Right cardiac atrium (tissue), 5 donors: Measurements from ENCODE around the gene YWHAQ. TPM values are rescaled to one million over a fixed set of nuclear protein-coding genes. Genes with fewer than 3 reads are reported as not detected.
"Not testable (repeated sequence)": the region's sequence is repeated elsewhere in the genome, so short reads cannot be mapped to it uniquely, and the experiment has no call there.

Experiments
- ATAC-seq, 2 donors: fragments of 200-7000 bp; cut with Tn5 transposase; one replicate each; pipeline versions ENCODE4 v1.8.0 to v1.9.1; 2020; ENCODE audit warnings: moderate library complexity in 2 of 2, mild to moderate bottlenecking in 1 of 2
- DNase-seq, 3 donors: peaks; one replicate each; pipeline ENCODE4 v3.0.0-alpha.2; 2020
- H3K27ac ChIP-seq: one replicate; pipeline ENCODE4 v1.5.1; 2013; ENCODE audit warnings: mild to moderate bottlenecking, low read length, control low read depth, moderate library complexity
- H3K27me3 ChIP-seq: one replicate; pipeline ENCODE4 v1.6.1; 2013; ENCODE audit not compliant: control insufficient read depth, insufficient read depth
- H3K4me1 ChIP-seq: one replicate; pipeline ENCODE4 v1.6.1; 2013; ENCODE audit warnings: low read length; ENCODE audit not compliant: control insufficient read depth, insufficient read depth
- H3K4me3 ChIP-seq: one replicate; pipeline ENCODE4 v1.5.1; 2013; ENCODE audit warnings: low read length, control low read depth
- H3K9me3 ChIP-seq: one replicate; pipeline ENCODE4 v1.6.1; 2013; ENCODE audit warnings: low read length; ENCODE audit not compliant: control insufficient read depth
- WGBS: extraction: QIAGEN DNeasy Blood & Tissue Kit; methylation state at CpG from one replicate; pipeline ENCODE4 v1.1.7; 2013; 5-methylcytosine and 5-hydroxymethylcytosine counted together
- intact Hi-C, 4 donors: fragments of 100-400 bp; cut with DNase I; formaldehyde crosslinking; loops; one replicate each; pipeline versions ENCODE4 v1.11.0 to v1.14.0; 2022 to 2023
- polyA plus RNA-seq: library from polyadenylated mRNA; stranded (reverse); fragments of 200-250 nt; gene quantifications from one replicate; pipeline ENCODE4 v1.2.3, GENCODE V29; 2013
- total RNA-seq, 4 donors: library from RNA; stranded (reverse); fragmentation: NEBNext Ultra II Directional; extraction: Animal tissue kit (Norgen Biotek cat#: 25700); gene quantifications; one replicate each; pipeline ENCODE4 v1.2.1, GENCODE V29; 2021
- donor health status: healthy with polysubstance abuse.
- donor health status: DM: no; HTN: yes; CAD: no.
- donor health status: DM: no; HTN: no; CAD: no.
- donor health status: DM: no; HTN: yes; CAD: no; lungs with severe emphysema.
- donor health status: DM: yes; HTN: yes; CAD: no.

Gene YWHAQ
- total and polyA plus RNA-seq, 5 donors: 128 to 201 (median 158) TPM

DNA sequence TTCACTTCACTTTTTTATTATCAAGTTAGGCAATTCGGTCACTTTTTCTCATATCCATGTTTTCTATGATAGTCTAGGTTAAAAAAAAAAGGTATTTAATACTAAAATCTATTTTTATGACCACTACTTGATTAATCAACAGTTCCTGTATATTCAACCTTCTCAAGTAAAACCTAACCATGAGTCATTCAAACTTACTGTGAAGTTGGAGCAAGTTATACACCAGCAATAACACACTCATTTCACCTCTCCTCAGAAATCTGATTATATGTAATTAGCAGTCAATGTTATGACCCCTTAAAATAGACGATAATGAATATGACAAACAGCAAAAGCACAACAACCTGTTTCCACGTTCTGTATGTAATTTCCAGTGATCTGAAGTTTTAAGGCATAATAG is 40.2 kb downstream of the YWHAQ start:
- Histone ChIP-seq H3K9me3 (no peaks in the 10 kb centered on the region), H3K27me3 (no peaks in the 10 kb centered on the region), H3K4me1 (peaks cover 2% of the 10 kb centered on the region), H3K4me3 (no peak overlapping the region), H3K27ac (no peak overlapping the region)
- intact Hi-C loops: no loop called here
- 84% methylated on average over 3 of the region's 3 CpGs for WGBS
- ATAC-seq (no peak), DNase-seq (no peak)

DNA sequence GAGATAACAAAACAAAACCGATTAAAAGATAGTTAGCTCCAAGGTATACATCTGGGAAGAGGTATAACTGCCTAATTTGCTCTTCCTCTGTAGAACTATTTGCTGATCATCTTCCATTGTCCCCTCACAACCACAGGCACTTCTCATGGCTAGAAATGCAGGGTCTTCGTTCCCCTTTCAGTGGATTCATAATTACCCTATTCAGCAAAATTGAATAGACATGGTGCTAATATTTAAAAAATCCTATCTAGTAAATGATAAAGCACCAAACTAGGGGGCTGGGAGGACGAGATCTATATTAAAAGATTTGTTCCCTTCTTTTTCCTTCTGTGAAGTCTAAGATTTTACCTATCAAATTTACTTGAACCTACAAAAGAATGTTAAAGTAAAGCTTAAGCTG is 44.3 kb downstream of the YWHAQ start:
- H3K4me3 ChIP-seq: no peak overlapping the region
- no peak for ATAC-seq
- intact Hi-C loops: no loop called here
- no peaks in the 10 kb centered on the region for H3K27me3 ChIP-seq
- DNase-seq: no peak
- no peak overlapping the region for H3K27ac ChIP-seq
- H3K4me1 ChIP-seq: no peaks in the 10 kb centered on the region
- 84% methylated on average over 3 of the region's 3 CpGs for WGBS
- H3K9me3 ChIP-seq: no peaks in the 10 kb centered on the region

DNA sequence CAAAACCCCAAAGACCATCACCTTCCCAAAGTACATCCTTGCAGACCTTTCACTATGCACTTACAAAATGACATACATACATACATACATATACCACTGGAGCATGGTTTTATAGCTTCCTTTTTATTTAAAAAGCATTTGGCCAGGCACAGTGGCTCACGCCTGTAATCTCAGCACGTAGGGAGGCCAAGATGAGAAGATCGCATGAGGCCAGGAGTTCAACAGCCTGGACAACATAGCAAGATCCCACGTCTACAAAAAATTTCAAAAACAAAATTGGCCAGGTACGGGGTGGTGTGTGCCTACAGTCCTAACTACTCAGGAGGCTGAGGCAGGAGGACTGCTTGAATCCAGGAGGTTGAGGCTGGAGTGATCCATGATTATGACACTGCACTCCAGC is 45.3 kb downstream of the YWHAQ start:
- H3K9me3 ChIP-seq: no peaks in the 10 kb centered on the region
- DNase-seq (no peak), ATAC-seq (no peak)
- no peak overlapping the region for H3K27ac ChIP-seq
- intact Hi-C loops: no loop called here
- no peak overlapping the region for H3K4me3 ChIP-seq
- no peaks in the 10 kb centered on the region for H3K27me3 ChIP-seq
- WGBS: 98% methylated on average over 5 of the region's 5 CpGs
- H3K4me1 ChIP-seq: no peaks in the 10 kb centered on the region

DNA sequence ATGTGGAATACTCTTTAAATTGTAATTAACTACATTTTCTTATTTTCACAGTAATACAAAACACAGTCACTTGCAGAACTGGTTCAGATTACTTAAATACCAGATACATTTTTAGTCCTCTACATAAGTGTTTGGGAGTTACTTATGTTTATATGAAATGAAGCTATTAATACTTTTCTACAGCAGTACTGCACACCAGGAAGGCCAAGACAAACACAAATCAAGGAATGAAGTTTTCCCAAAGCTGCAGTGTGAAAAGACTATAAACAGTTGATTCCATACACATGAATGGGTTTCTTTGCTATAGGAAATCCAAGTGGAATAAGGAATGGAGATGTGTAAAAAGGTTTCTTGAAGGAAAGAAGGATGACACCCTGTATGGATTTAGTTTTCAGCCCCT is 45.9 kb downstream of the YWHAQ start:
- ATAC-seq, DNase-seq, H3K27ac ChIP-seq, H3K27me3 ChIP-seq, H3K4me1 ChIP-seq, H3K4me3 ChIP-seq, intact Hi-C loops, H3K9me3 ChIP-seq: not testable (repeated sequence)

DNA sequence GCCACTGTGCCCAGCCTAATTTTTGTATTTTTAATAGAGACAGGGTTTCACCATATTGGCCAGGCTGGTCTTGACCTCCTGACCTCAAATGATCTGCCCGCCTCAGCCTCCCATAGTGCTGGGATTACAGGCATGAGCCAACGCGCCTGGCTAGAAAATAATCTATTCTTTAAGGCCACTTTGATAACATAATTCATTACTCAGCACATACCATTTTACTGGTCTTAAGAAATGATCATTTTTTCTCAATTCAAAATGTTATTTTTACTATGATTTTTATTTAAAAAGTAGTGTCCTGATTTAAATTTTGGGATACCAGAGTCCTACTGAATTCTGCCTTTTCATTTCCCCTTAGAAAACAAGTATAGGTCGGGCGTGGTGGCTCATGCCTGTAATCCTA is 48.2 kb downstream of the YWHAQ start:
- H3K4me3 ChIP-seq: no peak overlapping the region
- H3K27ac ChIP-seq: no peak overlapping the region
- H3K27me3 ChIP-seq: no peaks in the 10 kb centered on the region
- no peaks in the 10 kb centered on the region for H3K9me3 ChIP-seq
- DNase-seq (no peak), ATAC-seq (no peak)
- 93% methylated on average over 5 of the region's 5 CpGs for whole genome bisulfite sequencing
- H3K4me1 ChIP-seq: peaks cover 3% of the 10 kb centered on the region
- intact Hi-C loops: no loop called here

DNA sequence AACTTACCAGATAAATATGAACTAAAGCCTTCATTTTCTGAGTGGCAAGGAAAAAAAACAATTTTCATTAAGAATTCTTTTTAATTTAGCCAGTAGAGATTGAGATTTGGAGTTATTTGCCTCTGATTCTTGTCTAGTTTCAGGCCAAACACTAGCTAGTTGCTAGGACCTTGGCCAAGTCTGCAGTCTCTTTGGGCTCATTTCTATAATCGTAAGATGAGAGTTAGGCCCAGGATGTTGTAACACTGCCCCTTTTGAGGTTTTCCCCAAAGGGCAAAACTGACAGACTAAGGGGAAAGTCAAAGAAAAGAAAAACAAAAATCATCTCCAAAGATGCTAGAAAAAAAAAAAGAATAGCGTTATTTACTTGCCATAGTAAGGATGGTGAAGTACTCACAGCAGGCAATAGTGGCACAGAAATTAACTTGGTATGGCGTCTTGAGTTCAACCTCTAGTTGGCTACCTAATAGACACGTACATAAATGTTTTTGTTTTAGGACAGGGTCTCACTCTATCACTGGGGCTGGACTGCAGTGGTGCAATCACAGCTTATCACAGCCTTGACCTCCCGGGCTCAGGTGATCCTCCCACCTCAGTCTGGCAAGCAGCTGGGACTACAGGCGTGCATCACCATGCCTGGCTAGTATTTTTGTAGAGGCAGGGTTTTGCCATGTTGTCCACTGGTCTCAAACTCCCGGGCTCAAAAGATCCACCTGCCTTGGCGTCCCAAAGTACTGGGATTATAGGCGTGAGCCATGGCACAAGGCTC is 52.1 kb downstream of the YWHAQ start:
- WGBS: 77% methylated on average over 9 of the region's 9 CpGs
- ATAC-seq (peak; percentile 17 to 51), DNase-seq (no peak)
- Histone ChIP-seq H3K4me1 (peaks cover 3% of the 10 kb centered on the region), H3K4me3 (no peak overlapping the region), H3K27me3 (no peaks in the 10 kb centered on the region), H3K27ac (peak overlapping the region; percentile 51), H3K9me3 (no peaks in the 10 kb centered on the region)
- intact Hi-C loops: no loop called here

DNA sequence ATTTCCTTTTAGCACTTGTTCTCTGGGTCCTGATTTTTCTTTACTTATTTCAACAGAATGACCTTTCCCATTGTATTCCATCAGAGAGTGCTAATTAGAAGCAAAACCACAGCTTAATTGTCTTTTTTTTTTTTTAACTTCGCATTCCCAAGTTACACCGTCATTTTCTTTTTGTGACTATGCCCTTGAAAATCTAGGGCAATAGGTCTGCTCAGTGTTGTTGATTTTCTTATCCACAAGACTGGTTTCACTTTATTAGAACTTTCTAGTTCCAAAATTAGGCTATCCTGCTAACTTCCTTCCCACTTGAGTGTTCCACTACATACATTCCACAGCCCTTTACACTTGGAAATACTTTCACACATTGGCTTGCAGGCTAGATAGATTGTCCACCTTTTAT is 56.5 kb downstream of the YWHAQ start:
- H3K27ac ChIP-seq: peak overlapping the region; percentile 67
- WGBS: 45% methylated on average over 2 of the region's 2 CpGs
- DNase-seq (no peak), ATAC-seq (peak in 1 of 2 donors; percentile 45)
- H3K9me3 ChIP-seq: no peaks in the 10 kb centered on the region
- no peak overlapping the region for H3K4me3 ChIP-seq
- no peaks in the 10 kb centered on the region for H3K27me3 ChIP-seq
- H3K4me1 ChIP-seq: peaks cover 7% of the 10 kb centered on the region
- intact Hi-C loops: no loop called here

DNA sequence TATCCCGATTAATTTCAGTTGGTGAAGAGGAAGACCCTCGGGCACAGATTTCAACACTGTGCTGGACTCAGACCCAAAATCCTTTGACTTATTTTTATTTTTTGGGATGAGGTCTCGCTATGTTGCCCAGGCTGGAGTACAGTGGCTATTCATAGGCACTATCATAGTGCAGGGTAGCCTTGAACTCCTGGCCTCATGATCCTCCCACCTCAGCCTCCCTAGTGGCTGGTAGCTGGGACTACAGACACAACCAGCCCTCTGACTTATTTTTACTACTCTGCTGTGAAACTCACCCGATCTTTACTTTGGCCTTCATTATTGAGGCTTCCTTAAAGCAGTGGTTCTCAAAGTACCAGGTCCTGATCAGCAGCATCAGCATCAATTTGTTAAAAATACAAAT is 57.0 kb downstream of the YWHAQ start:
- ATAC-seq (peak in 1 of 2 donors; percentile 15), DNase-seq (no peak)
- H3K9me3 ChIP-seq: no peaks in the 10 kb centered on the region
- intact Hi-C loops: no loop called here
- peak overlapping the region; percentile 67 for H3K27ac ChIP-seq
- WGBS: 73% methylated on average over 4 of the region's 4 CpGs
- no peak overlapping the region for H3K4me3 ChIP-seq
- peaks cover 5% of the 10 kb centered on the region for H3K4me1 ChIP-seq
- H3K27me3 ChIP-seq: no peaks in the 10 kb centered on the region

DNA sequence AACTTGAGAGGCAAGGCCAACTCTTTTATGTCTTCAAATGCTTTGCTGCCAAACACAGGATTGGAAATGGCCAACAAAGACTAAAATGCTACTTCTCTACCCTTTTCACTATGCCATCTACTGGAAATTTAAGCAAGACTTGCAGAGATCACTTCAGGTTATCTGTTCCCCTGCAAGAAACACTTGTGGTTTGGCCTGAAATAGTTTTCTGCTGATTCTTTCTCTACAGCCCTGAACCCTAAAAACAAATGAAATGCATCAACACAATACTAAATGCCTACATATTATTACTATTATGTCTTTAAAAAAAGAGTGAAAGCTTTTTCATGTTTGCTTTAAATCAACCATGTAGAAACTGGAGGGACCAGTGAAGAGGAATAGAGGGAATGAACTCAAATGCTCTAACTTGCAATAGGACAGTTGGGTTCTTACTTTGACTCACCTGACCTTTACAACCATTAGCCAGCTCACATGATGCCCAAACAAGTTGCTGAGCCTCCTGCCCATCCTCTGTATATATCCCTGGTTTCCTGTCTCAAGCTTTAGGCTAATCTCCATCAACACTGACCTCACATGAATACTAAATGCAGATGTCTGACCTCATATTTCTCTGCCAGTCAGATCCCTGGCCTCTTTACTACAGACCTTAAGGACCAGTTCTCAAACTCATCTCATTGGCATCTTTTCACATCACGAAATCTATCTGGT is 57.6 kb downstream of the YWHAQ start:
- H3K4me1 ChIP-seq: peaks cover 3% of the 10 kb centered on the region
- ATAC-seq (no peak), DNase-seq (no peak)
- H3K9me3 ChIP-seq: no peaks in the 10 kb centered on the region
- WGBS: 93% methylated on average over 1 of the region's 1 CpG
- intact Hi-C loops: no loop called here
- H3K27me3 ChIP-seq: no peaks in the 10 kb centered on the region
- no peak overlapping the region for H3K27ac ChIP-seq
- H3K4me3 ChIP-seq: no peak overlapping the region

DNA sequence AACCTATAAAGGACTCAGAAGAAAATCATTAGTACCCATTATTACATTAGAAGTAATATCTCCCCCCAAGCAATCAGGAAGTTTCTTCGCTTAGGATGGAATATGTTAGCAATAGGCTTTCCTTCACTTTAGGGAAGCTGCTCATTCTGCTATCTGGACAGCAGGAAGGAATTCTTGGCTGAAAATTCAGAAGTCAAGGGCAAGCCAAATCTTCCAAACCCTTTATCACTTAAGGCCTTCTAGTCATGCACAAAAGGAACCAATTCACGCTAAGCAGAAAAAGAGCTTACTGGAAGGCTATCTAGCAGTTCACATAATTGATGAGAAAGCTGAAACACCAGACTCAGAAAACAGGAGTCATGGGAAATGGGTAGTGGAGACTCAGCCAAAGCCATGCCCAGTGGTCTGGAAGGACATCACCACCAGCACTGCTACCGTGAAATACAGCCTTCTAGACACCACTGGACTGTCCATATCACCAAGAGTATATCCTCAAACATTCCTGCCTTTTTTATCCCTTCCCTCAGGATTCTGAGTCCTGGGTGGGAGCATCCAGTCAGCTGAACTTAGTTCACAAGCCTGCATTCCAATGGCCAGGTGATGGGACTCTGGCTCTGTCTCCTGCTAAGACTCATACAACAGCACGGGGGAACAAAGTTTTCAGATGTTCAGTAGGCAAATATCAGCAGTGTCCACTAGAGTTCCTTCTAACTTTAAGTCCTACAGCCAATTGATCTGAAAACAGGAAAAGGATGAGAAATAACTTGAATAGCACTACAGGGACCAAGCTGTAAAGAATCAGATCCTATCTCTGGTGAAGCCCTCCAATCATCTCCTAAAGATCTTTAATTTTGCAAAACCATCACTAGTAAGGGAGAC is 60.4 kb downstream of the YWHAQ start:
- Histone ChIP-seq H3K27me3 (no peaks in the 10 kb centered on the region), H3K4me3 (no peak overlapping the region), H3K4me1 (peaks cover 3% of the 10 kb centered on the region), H3K27ac (no peak overlapping the region), H3K9me3 (no peaks in the 10 kb centered on the region)
- ATAC-seq (peak; percentile 49 to 64), DNase-seq (no peak)
- WGBS: 47% methylated on average over 4 of the region's 4 CpGs
- intact Hi-C loops: no loop called here
